HG03342 (cell line): ENCODE data around the gene KSR1.
"Not testable (repeated sequence)": the region's sequence is repeated elsewhere in the genome, so short reads cannot be mapped to it uniquely, and the experiment has no call there.

Experiments used
- ATAC-seq: cut with Tn5 transposase; IDR thresholded peaks from one replicate; pipeline ENCODE4 v1.9.1; 2021; ENCODE audit warnings: mild to moderate bottlenecking, moderate library complexity; ENCODE audit not compliant: unreplicated experiment

KSR1 gene

GRCh38 chr17:27670791-27671590 lies 214.7 kb downstream of the KSR1 start:
- ATAC-seq = no peak

DNA sequence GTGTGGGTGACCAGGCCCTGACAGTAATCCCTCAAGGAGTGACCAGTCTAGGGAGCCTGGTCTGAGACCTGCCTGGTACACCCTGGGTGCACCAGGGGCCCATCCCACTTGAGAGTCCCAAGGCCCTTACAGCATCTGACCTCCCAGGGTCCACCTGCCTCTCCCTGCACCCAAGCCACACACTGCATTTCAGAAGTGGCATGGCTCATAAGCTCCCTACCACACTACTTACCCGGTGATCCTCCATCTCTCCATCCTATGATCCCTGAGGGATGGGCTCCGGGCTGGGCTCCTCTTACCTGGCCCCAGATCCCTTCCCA lies 215.3 kb downstream of the KSR1 start:
- no peak for ATAC-seq

DNA sequence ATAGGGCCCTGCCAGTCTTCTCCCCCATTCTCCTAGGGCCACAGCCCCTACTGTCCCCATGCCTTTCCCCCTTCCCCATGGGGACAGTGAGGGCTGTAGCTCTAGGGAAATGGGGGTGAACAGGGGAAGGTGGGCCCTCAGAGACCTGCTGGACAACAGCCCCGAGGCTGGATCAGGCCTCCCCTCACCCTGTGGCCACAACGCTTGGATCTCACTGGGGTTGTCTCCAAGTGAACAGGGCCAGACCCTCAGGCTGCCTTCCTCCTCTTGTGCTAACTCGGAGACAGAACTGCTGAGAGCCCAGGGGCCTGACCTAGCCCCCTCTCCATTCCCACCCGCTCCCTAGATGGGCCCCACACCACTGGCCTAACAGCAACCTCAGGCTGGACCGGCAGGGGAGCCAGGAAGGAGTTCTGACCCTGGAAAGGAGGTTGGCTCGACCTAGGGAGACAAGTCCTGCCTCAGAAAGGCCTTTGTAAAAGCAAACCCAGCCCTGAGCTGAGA lies 215.8 kb downstream of the KSR1 start:
- ATAC-seq = not testable (repeated sequence)

DNA sequence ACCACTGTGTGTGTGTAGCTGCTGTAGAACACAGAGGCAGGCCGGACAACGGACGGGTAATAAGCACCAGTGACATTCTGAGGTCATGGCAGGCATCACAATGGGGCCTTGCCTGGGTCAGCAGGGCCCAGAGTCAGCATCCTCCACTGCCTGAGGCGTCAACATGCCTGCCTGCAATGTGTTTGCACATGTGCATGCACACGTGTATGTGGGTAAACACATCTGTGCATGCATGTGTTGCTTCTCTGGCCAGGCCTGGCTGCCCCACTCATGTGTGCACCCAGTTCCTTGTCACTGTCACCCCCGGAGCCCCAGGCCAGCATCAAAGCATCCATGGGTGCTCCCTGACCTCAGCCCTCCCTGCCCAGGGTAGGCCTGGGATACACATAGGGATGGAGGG lies 218.1 kb downstream of the KSR1 start:
- ATAC-seq = no peak
